Muscle of leg (tissue), 11 donors: ENCODE data around the gene SIL1. TPM values are rescaled to one million over a fixed set of nuclear protein-coding genes. Genes with fewer than 3 reads are reported as not detected.

Experiments used
- DNase-seq: peaks from one replicate; pipeline ENCODE4 v3.0.0; 2013
- H3K27ac ChIP-seq: one replicate; pipeline ENCODE4 v1.5.1; 2013; ENCODE audit warnings: mild to moderate bottlenecking, low read length, control low read depth
- H3K27me3 ChIP-seq: one replicate; pipeline ENCODE4 v1.6.1; 2013; ENCODE audit warnings: low read length; ENCODE audit not compliant: control insufficient read depth, insufficient read depth
- H3K36me3 ChIP-seq: one replicate; pipeline ENCODE4 v1.6.1; 2013; ENCODE audit warnings: low read length; ENCODE audit not compliant: control insufficient read depth, insufficient read depth
- H3K4me1 ChIP-seq: one replicate; pipeline ENCODE4 v1.6.1; 2013; ENCODE audit warnings: low read length; ENCODE audit not compliant: control insufficient read depth, insufficient read depth
- H3K4me3 ChIP-seq: one replicate; pipeline ENCODE4 v1.5.1; 2013; ENCODE audit warnings: low read length, control low read depth
- H3K9me3 ChIP-seq: replicated peaks from 2 replicates; pipeline ENCODE4 v1.6.1; 2013; ENCODE audit warnings: low read depth, low read length; ENCODE audit not compliant: control insufficient read depth
- WGBS: methylation state at CpG from one replicate; pipeline ENCODE4 v1.1.5; 2013; ENCODE audit warnings: missing lambda C conversion rate; ENCODE audit not compliant: insufficient coverage; 5-methylcytosine and 5-hydroxymethylcytosine counted together
- polyA plus RNA-seq, 8 donors: library from polyadenylated mRNA; unstranded; fragments of 120-200 nt; gene quantifications; one replicate each; pipeline versions ENCODE4 v1.2.1 to v1.2.3, GENCODE V29; 2013; ENCODE audit warnings: inconsistent platforms in 1 of 8, low replicate concordance in 1 of 8; ENCODE audit not compliant: insufficient read length in 8 of 8, insufficient read depth in 1 of 8
- total RNA-seq: library from RNA; stranded (reverse); fragments of 120-200 nt; gene quantifications from one replicate; pipeline ENCODE4 v1.2.4, GENCODE V29; 2013

The SIL1 gene
- total and polyA plus RNA-seq, 9 donors: 20.0 to 34.7 (median 26.4) TPM

DNA sequence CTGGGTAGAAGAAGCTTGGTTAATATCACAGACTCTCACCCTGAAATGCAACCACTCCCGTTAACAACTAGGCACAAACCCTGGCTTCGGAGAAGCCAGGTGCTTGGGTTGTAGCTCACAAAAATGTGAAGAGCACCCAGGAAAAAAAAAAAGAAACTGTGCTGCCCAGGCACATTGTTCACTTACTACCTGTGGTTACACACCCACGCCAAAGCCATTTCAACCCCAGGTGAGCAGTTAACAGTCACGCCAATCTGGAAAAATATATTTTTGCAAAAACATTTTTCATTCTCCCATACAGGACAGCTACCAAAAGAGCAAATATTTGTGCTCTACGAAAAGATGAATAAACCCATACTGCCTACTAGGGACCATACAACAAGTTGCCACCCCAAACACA is 49.2 kb downstream of the SIL1 start:
- H3K4me1 ChIP-seq: peaks cover 8% of the 10 kb centered on the region
- DNase-seq: no peak
- no peak overlapping the region for H3K27ac ChIP-seq

DNA sequence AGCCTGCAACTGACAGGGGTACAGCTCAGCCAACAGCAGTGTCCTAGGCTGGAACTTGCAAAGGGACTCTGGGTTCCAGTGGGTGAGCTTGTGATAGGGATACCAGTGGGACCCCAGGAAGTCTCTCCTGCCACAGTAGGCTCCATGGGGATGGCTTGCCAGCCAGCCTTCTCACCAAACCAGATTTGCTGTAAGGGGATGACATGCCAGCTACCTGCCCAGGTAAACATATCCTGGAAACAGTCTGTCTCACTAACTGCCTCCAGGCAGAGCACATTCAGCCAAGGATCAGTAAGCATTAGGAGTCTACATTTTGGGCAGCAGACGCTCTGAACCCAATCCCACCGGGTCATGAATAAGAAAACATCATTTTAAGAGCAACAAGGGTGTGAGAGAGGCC is 49.9 kb downstream of the SIL1 start:
- WGBS: 60% methylated on average over 2 of the region's 2 CpGs
- no peak for DNase-seq
- H3K9me3 ChIP-seq: no peaks in the 10 kb centered on the region
- no peaks in the 10 kb centered on the region for H3K36me3 ChIP-seq
- no peaks in the 10 kb centered on the region for H3K27me3 ChIP-seq
- H3K4me3 ChIP-seq: no peak overlapping the region
- H3K4me1 ChIP-seq: peaks cover 8% of the 10 kb centered on the region
- no peak overlapping the region for H3K27ac ChIP-seq

More for the DNA sequence above, 49.2 kb downstream of the SIL1 start:
- no peak overlapping the region for H3K4me3 ChIP-seq
- no peaks in the 10 kb centered on the region for H3K36me3 ChIP-seq
- WGBS: 85% methylated on average over 3 of the region's 5 CpGs
- no peaks in the 10 kb centered on the region for H3K27me3 ChIP-seq
- no peaks in the 10 kb centered on the region for H3K9me3 ChIP-seq

DNA sequence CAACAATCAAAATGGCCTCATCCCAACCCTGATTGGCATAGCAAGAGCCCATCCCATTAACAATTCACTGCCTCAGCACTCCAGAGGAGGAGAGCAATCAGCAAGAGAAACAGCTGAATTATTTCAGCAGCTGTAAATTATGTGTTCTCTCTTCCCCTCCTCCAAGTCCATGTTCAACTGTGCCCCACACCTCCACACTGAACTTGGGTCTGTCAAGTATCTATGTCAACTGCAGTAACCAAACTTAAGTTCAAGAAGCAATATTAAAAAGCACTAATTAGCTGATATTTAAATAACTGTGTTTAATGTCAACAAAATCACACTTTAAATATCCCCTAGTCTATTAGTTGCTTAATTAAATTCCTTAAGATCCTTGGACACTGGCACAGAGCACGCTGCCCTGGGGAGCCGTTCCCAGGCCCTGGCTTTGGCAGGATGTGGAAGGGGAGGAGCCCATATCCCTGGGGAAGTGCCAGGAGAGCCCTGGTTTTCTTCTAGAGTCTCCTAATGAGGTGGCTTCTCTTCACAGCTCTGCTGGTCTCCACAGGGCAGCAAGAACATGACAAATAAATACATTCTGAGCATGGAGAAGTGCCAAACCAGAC is 50.6 kb downstream of the SIL1 start:
- H3K27me3 ChIP-seq: no peaks in the 10 kb centered on the region
- H3K4me3 ChIP-seq: no peak overlapping the region
- no peak for DNase-seq
- H3K9me3 ChIP-seq: no peaks in the 10 kb centered on the region
- peaks cover 8% of the 10 kb centered on the region for H3K4me1 ChIP-seq
- no peaks in the 10 kb centered on the region for H3K36me3 ChIP-seq
- WGBS: 40% methylated on average over 2 of the region's 2 CpGs
- no peak overlapping the region for H3K27ac ChIP-seq

DNA sequence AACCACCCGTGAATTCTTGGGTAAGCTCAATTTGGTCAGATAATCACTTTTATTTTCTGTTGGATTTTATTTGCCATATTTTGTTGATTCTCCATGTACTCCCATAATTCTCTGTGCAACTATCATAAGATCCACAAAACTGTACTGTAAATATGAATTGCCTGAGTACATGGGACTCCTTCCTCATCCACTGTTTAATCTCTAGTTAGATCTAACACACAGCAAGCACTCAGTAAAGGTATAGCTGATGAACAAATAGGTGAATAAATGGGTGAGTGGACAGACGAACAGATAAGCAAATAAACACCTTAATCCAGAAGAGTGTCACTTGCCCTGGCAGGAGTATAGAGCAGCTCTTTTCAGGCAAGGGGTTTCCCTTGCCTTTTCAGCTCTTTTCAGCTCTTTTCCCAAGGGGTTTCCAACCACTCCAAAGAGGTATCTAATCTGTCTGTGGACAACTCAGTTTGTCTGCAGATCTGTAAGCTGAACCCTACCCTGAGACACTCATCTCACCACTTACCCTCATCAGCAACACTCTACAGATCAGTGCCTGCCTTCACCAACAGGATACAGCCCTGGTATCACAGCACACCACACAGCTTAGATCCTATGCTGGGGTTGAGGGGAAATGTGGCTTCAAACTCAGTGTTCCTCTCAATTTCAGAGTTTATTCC is 51.2 kb downstream of the SIL1 start:
- no peak overlapping the region for H3K4me3 ChIP-seq
- H3K27ac ChIP-seq: no peak overlapping the region
- H3K36me3 ChIP-seq: no peaks in the 10 kb centered on the region
- H3K4me1 ChIP-seq: peaks cover 9% of the 10 kb centered on the region
- WGBS: no CpG with 5 or more reads among the region's 2 CpGs
- no peaks in the 10 kb centered on the region for H3K27me3 ChIP-seq
- H3K9me3 ChIP-seq: no peaks in the 10 kb centered on the region
- DNase-seq: no peak

DNA sequence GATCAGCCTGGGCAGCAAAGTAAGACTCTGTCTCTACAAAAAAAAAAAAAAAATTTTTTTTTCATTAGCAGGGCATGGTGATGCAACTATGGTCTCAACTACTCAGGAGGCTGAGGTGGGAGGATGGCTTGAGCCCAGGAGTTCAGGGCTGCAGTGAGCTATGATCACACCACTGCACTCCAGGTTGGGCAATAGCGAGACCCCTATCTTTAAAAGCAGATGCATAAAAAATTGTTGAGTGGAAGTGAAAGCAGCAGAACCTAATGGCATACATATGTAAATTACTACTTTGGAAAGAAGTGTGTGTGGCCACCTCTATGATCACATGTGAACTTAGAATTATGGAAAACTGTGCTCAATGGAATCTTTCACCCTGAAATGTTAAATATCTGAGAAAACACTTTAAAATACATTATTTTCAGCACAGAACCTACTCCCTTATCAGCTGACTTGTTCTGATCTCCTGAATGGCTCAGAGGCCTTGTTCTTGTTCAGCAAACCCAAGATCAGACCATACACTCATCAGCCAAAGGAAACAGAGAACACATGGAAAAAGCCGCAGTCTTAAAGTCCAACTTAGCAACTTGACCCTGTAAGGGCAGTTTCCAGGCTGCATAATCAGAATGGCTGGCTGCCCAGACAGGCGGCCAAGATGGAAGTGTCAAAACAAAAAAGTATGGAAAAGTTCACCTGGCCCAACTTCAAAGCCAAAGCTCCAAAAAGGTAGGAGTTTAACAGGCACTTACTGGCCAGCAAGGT is 56.5 kb downstream of the SIL1 start:
- Histone ChIP-seq H3K9me3 (no peaks in the 10 kb centered on the region), H3K4me3 (no peak overlapping the region), H3K27me3 (no peaks in the 10 kb centered on the region), H3K27ac (peak overlapping the region; percentile 64), H3K4me1 (peaks cover 25% of the 10 kb centered on the region), H3K36me3 (no peaks in the 10 kb centered on the region)
- peak; percentile 85 for DNase-seq
- WGBS: 31% methylated on average over 2 of the region's 3 CpGs

DNA sequence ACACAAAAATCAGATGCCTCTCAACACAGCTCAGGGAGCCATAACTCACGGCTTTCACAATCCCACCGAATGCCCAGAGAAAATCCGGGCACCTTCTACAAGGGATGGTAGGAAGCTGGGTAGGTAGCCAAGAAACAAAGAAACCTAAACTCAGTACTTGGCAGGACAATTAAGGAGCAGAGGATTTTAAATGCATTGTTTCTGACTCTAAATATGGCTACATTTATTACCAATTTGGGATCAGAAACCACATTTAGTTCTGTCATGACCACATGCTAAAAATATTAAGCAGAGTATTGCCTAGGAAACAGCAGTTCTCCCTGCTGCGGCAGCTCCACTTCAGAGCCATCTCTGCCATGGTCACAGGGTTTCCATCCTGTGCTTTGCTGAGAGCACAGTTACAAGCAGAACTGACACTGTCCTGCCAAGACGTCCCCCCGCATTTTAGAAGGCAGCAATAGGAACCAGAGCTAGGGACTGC is 57.5 kb downstream of the SIL1 start:
- 16% methylated on average over 2 of the region's 6 CpGs for WGBS
- peak overlapping the region; percentile 56 for H3K27ac ChIP-seq
- DNase-seq: peak; percentile 86
- no peaks in the 10 kb centered on the region for H3K9me3 ChIP-seq
- H3K27me3 ChIP-seq: no peaks in the 10 kb centered on the region
- H3K4me1 ChIP-seq: peaks cover 25% of the 10 kb centered on the region
- no peak overlapping the region for H3K4me3 ChIP-seq
- no peaks in the 10 kb centered on the region for H3K36me3 ChIP-seq

DNA sequence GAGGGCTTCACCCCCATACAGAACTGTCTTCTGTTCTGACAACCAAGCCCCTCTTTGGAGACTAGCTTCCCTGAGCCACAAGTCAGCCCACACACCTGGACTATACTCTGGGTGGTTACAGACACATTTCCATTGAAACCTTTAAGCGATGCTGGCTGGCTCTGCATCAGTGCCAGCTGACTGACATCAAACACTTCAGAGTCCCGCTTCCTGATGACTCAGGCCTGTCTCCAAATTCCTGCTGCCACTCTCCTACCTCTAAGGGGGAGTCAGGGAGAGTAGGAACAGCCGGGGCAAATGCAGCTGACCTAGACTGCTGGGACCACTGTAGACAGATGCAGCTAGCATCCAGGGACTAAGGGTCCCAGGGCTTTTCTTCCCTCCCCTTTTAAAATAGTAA is 59.4 kb downstream of the SIL1 start:
- Histone ChIP-seq H3K4me1 (peaks cover 34% of the 10 kb centered on the region), H3K27me3 (no peaks in the 10 kb centered on the region), H3K4me3 (no peak overlapping the region), H3K27ac (no peak overlapping the region), H3K9me3 (no peaks in the 10 kb centered on the region), H3K36me3 (no peaks in the 10 kb centered on the region)
- DNase-seq: peak; percentile 44
- WGBS: 71% methylated on average over 2 of the region's 3 CpGs

DNA sequence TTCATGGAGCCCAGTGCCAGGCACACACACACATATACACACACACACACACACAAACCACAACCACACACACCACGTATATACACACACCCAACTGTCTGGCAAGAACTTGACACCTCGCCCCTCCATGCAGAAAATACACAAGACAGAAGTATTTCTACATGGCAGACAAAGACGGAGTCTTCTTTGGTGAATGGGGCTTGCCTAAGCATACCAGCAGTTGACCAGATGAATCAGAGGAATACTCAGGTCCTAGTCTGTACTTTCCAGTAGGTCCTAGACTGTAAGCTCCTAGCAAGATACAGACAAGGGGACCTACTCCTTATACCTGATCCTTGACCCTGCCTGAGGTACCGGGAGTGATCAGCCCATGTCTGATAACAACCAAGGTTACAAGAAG is 60.1 kb downstream of the SIL1 start:
- Histone ChIP-seq H3K4me3 (no peak overlapping the region), H3K27ac (no peak overlapping the region), H3K9me3 (no peaks in the 10 kb centered on the region), H3K36me3 (no peaks in the 10 kb centered on the region), H3K27me3 (no peaks in the 10 kb centered on the region), H3K4me1 (peaks cover 39% of the 10 kb centered on the region)
- whole genome bisulfite sequencing: no CpG with 5 or more reads among the region's 4 CpGs
- no peak for DNase-seq

DNA sequence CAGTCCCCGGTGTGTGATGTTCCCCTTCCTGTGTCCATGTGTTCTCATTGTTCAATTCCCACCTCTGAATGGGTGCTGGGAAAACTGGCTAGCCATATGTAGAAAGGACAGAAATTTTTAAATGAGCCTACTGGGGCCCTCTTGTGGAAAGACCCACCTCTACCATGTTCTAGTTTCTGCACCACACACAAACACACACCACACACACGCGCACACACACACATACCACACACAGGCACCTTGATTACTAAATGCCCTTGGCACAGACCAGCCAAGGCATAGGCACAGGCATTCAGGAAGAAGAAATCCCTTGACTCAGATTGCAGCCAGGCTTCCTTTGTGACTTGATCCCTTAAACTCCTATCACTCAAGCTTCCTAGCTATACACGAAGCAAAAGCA is 60.5 kb downstream of the SIL1 start:
- WGBS: 67% methylated on average over 3 of the region's 4 CpGs
- no peak overlapping the region for H3K4me3 ChIP-seq
- no peaks in the 10 kb centered on the region for H3K9me3 ChIP-seq
- no peak overlapping the region for H3K27ac ChIP-seq
- no peak for DNase-seq
- no peaks in the 10 kb centered on the region for H3K36me3 ChIP-seq
- no peaks in the 10 kb centered on the region for H3K27me3 ChIP-seq
- peaks cover 41% of the 10 kb centered on the region for H3K4me1 ChIP-seq

DNA sequence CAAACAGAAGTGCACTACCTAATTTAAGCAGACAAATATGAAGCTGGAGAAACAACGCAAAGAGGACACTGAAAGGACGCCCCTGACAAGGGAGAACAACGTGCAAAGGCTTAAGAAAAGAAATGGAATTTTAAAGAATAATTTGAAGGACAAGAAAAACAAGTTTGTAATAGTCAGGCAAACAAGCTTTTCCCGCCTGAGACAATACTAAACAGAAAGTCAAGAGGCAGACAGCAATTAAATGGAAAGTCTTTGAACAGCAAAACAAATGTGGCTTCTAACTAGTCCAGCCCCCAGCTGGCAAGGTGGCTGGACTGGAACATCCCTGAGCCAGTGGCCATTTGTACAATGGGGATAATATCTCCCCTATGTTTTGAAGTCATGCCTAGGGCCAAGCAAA is 63.3 kb downstream of the SIL1 start:
- H3K4me3 ChIP-seq: no peak overlapping the region
- H3K36me3 ChIP-seq: no peaks in the 10 kb centered on the region
- no CpG with 5 or more reads among the region's 4 CpGs for WGBS
- H3K27me3 ChIP-seq: no peaks in the 10 kb centered on the region
- no peaks in the 10 kb centered on the region for H3K9me3 ChIP-seq
- DNase-seq: no peak
- H3K27ac ChIP-seq: no peak overlapping the region
- peaks cover 46% of the 10 kb centered on the region for H3K4me1 ChIP-seq
